T1000 (cell line): Measurements from ENCODE around the gene TMTC1.
A peak's percentile ranks its signal among the peaks of the same experiment; 100 is the strongest.

Experiments
- DNase-seq: peaks from one replicate; lab custom pipeline; 2025; ENCODE audit warnings: mixed read lengths; lab: John Stamatoyannopoulos, UW

Gene TMTC1

GRCh38 chr12:29616664-29617406 lies 166.9 kb downstream of the TMTC1 start:
- DNase-seq: peak; percentile 26

GRCh38 chr12:29614694-29615325 lies 168.9 kb downstream of the TMTC1 start:
- no peak for DNase-seq

GRCh38 chr12:29612912-29613311 lies 170.8 kb downstream of the TMTC1 start:
- DNase-seq: no peak

GRCh38 chr12:29611906-29612305 lies 171.8 kb downstream of the TMTC1 start:
- no peak for DNase-seq

GRCh38 chr12:29610473-29611170 lies 173.1 kb downstream of the TMTC1 start:
- no peak for DNase-seq

GRCh38 chr12:29609431-29610215 lies 174.1 kb downstream of the TMTC1 start:
- DNase-seq: no peak

GRCh38 chr12:29608581-29608980 lies 175.2 kb downstream of the TMTC1 start:
- DNase-seq: no peak

GRCh38 chr12:29599381-29599780 lies 184.4 kb downstream of the TMTC1 start:
- DNase-seq: peak; percentile 82

- no peak for DNase-seq
Observed at GRCh38 chr12:29595071-29595755, 188.5 kb downstream of the TMTC1 start.

- DNase-seq: no peak
Observed at GRCh38 chr12:29593001-29593400, 190.7 kb downstream of the TMTC1 start.

- DNase-seq: no peak
Observed at GRCh38 chr12:29591140-29592020, 192.4 kb downstream of the TMTC1 start.

- DNase-seq: no peak
Observed at GRCh38 chr12:29589851-29590250, 193.9 kb downstream of the TMTC1 start.

- DNase-seq: no peak
Observed at GRCh38 chr12:29589286-29589820, 194.4 kb downstream of the TMTC1 start.

GRCh38 chr12:29582677-29583272 lies 201.0 kb downstream of the TMTC1 start:
- DNase-seq: peak; percentile 10

GRCh38 chr12:29582146-29582545 lies 201.6 kb downstream of the TMTC1 start:
- no peak for DNase-seq

GRCh38 chr12:29581631-29582030 lies 202.1 kb downstream of the TMTC1 start:
- no peak for DNase-seq

GRCh38 chr12:29580971-29581370 lies 202.8 kb downstream of the TMTC1 start:
- no peak for DNase-seq

- DNase-seq: no peak
Observed at GRCh38 chr12:29578731-29579130, 205.0 kb downstream of the TMTC1 start.

- DNase-seq: no peak
Observed at GRCh38 chr12:29578070-29578469, 205.7 kb downstream of the TMTC1 start.

GRCh38 chr12:29574500-29574899 lies 209.2 kb downstream of the TMTC1 start:
- no peak for DNase-seq
